Suprapubic skin (tissue), 4 donors: ENCODE results near the gene HBS1L. TPM values are rescaled to one million over a fixed set of nuclear protein-coding genes. Genes with fewer than 3 reads are reported as not detected.
"Not testable (repeated sequence)": the region's sequence is repeated elsewhere in the genome, so short reads cannot be mapped to it uniquely, and the experiment has no call there.

ENCODE experiments used
- DNase-seq, 2 donors: peaks; one replicate each; pipeline ENCODE4 v3.0.0-alpha.2; 2019; ENCODE audit warnings: low spot score in 2 of 2
- H3K27ac ChIP-seq: fragments of 200-600 bp; sonication (generic); one replicate; pipeline ENCODE4 v1.5.1; 2019
- H3K27me3 ChIP-seq: fragments of 200-600 bp; sonication (generic); one replicate; pipeline ENCODE4 v1.5.1; 2019
- H3K36me3 ChIP-seq: fragments of 200-600 bp; sonication (generic); one replicate; pipeline ENCODE4 v1.5.1; 2019
- H3K4me1 ChIP-seq: fragments of 200-600 bp; sonication (generic); one replicate; pipeline ENCODE4 v1.5.1; 2019
- H3K4me3 ChIP-seq: fragments of 200-600 bp; sonication (generic); one replicate; pipeline ENCODE4 v1.5.1; 2019; ENCODE audit warnings: mild to moderate bottlenecking
- H3K9me3 ChIP-seq: fragments of 200-600 bp; sonication (generic); one replicate; pipeline ENCODE4 v1.5.1; 2019
- EP300 ChIP-seq: sonication (generic); formaldehyde crosslinking; IDR thresholded peaks from one replicate; pipeline ENCODE4 v1.6.1; 2017; ENCODE audit warnings: antibody characterized with exemption
- POLR2A ChIP-seq, 2 donors: fragments of 450-650 bp; IDR thresholded peaks; one replicate each; pipeline ENCODE4 v1.6.1; 2017; ENCODE audit warnings: antibody characterized with exemption in 2 of 2, mild to moderate bottlenecking in 2 of 2, moderate library complexity in 2 of 2
- POLR2AphosphoS5 ChIP-seq, 3 donors: sonication (generic); formaldehyde crosslinking; IDR thresholded peaks; one replicate each; pipeline ENCODE4 v1.6.1; 2017; ENCODE audit warnings: antibody characterized with exemption in 3 of 3
- WGBS: methylation state at CpG from one replicate; pipeline ENCODE4 v1.1.5; 2018; 5-methylcytosine and 5-hydroxymethylcytosine counted together
- total RNA-seq, 4 donors: library from RNA; depleted of rRNA; stranded (reverse); fragments of >200 nt; gene quantifications; one replicate each; pipeline ENCODE4 v1.1.0, GENCODE V29; 2016
- TF ChIP-seq, protein P1 (sequence below), 2 donors: fragments of 200-600 bp in 1 of 2; fragments of 450-650 bp in 1 of 2; sonication (generic) in 1 of 2; IDR thresholded peaks; one replicate each; pipeline ENCODE4 v1.5.1; 2016 to 2019; ENCODE audit warnings: antibody characterized with exemption in 2 of 2, mild to moderate bottlenecking in 1 of 2, moderate library complexity in 1 of 2

Gene HBS1L
- total RNA-seq, 4 donors from 2014 or later: 33.9 to 43.0 (median 36.1) TPM

DNA sequence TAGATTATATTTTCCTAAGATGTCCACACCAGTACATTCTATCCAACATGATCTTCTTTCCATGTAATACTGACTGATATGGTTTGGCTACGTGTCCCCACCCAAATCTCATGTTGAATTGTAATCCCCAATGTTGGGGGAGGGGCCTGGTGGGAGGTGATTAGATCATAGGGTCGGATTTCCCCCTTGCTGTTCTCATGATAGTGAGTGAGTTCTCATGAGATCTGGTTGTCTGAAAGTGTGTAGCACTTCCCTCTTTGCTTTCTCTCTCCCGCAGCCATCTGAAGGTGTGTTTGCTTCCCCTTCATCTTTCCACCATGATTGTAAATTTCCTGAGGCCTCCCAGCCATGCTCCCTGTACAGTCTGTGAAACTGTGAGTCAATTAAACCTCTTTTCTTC, 12.2 kb upstream of the HBS1L start:
- Histone ChIP-seq H3K9me3 (no peaks in the 10 kb centered on the region), H3K36me3 (no peaks in the 10 kb centered on the region), H3K4me3 (no peak overlapping the region), H3K27ac (no peak overlapping the region), H3K4me1 (no peaks in the 10 kb centered on the region), H3K27me3 (no peaks in the 10 kb centered on the region)
- no peak for DNase-seq
- no peak for TF ChIP-seq EP300
- no peak for TF ChIP-seq POLR2AphosphoS5 (IDR thresholded peaks at IDR 0.05)
- TF ChIP-seq POLR2A (IDR thresholded peaks at IDR 0.05): no peak
- WGBS: 71% methylated on average over 3 of the region's 3 CpGs

DNA sequence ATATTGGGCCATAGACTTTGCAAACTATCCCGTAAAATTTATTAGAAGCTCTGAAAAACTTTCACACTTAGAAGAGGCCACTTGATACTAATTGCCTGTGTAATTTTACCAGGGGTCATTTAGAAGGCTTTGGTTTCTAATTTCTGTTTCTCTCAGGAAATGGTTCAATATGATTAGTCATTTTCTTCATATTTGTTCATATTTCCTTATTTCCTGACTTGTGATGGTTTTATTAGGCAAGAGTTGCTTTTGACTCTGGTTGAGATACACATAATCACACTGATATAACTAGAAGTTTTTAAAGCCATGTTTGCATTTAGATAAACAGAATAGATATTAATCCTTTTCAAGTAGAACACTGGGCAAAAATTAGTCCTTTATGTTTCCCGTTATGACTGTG, 11.8 kb upstream of the HBS1L start:
- Histone ChIP-seq H3K4me3 (no peak overlapping the region), H3K36me3 (no peaks in the 10 kb centered on the region), H3K4me1 (no peaks in the 10 kb centered on the region), H3K9me3 (no peaks in the 10 kb centered on the region), H3K27ac (no peak overlapping the region), H3K27me3 (no peaks in the 10 kb centered on the region)
- 96% methylated on average over 2 of the region's 2 CpGs for WGBS
- DNase-seq: no peak
- no peak for TF ChIP-seq POLR2AphosphoS5 (IDR thresholded peaks at IDR 0.05)
- TF ChIP-seq POLR2A (IDR thresholded peaks at IDR 0.05): no peak
- no peak for TF ChIP-seq EP300

DNA sequence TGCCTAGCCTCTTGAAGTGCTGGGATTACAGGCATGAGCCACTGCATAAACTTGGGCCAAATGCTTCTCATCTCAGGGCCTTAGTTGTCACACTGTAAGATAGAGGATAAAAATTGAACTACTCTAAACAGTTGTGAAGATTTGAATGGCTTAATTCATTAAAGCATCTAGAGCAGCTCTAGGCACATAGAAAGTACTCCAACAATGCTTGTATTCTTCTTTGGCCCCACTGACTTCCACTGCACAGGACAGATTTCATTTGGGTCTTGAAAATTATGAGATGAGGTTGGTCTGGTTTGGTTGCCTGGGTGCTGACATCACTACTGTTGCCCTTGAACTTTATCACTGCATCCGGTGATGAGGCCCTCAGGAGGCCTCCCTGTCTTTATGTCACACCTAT, 10.0 kb upstream of the HBS1L start:
- WGBS: 80% methylated on average over 1 of the region's 1 CpG
- TF ChIP-seq POLR2A (IDR thresholded peaks at IDR 0.05): no peak
- no peak for TF ChIP-seq POLR2AphosphoS5 (IDR thresholded peaks at IDR 0.05)
- TF ChIP-seq EP300: no peak
- TF ChIP-seq, protein P1, sequence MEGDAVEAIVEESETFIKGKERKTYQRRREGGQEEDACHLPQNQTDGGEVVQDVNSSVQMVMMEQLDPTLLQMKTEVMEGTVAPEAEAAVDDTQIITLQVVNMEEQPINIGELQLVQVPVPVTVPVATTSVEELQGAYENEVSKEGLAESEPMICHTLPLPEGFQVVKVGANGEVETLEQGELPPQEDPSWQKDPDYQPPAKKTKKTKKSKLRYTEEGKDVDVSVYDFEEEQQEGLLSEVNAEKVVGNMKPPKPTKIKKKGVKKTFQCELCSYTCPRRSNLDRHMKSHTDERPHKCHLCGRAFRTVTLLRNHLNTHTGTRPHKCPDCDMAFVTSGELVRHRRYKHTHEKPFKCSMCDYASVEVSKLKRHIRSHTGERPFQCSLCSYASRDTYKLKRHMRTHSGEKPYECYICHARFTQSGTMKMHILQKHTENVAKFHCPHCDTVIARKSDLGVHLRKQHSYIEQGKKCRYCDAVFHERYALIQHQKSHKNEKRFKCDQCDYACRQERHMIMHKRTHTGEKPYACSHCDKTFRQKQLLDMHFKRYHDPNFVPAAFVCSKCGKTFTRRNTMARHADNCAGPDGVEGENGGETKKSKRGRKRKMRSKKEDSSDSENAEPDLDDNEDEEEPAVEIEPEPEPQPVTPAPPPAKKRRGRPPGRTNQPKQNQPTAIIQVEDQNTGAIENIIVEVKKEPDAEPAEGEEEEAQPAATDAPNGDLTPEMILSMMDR (IDR thresholded peaks at IDR 0.05): no peak
- no peak overlapping the region for H3K4me3 ChIP-seq

DNA sequence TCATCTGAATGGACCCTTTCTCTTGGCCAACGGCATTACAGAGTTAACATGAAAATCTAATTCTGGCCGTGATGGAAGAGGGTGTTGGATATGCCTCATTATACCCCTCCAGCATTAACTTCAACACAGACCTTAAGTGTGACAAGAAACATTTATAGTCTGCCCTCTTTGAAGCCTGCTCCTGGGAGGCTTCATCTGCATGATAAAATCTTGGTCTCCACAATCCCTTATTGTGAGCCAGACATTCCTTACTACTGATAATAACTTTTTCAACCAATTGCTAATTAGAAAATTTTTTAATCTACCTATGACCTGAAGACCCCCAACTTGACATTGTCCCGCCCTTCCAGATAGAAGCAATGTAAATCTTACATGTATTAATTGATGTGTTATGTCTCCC, 9.3 kb upstream of the HBS1L start:
- Histone ChIP-seq H3K4me3 (no peak overlapping the region), H3K4me1 (no peaks in the 10 kb centered on the region), H3K9me3 (no peaks in the 10 kb centered on the region), H3K27me3 (no peaks in the 10 kb centered on the region), H3K36me3 (no peaks in the 10 kb centered on the region), H3K27ac (no peak overlapping the region)
- WGBS: 63% methylated on average over 3 of the region's 3 CpGs
- TF ChIP-seq, protein P1 (IDR thresholded peaks at IDR 0.05): no peak
- no peak for TF ChIP-seq EP300
- TF ChIP-seq POLR2A (IDR thresholded peaks at IDR 0.05): no peak
- no peak for TF ChIP-seq POLR2AphosphoS5 (IDR thresholded peaks at IDR 0.05)
- no peak for DNase-seq

More for the DNA sequence above, 10.0 kb upstream of the HBS1L start:
- H3K36me3 ChIP-seq: no peaks in the 10 kb centered on the region
- no peaks in the 10 kb centered on the region for H3K4me1 ChIP-seq
- H3K9me3 ChIP-seq: no peaks in the 10 kb centered on the region
- H3K27me3 ChIP-seq: no peaks in the 10 kb centered on the region
- DNase-seq: no peak
- no peak overlapping the region for H3K27ac ChIP-seq

DNA sequence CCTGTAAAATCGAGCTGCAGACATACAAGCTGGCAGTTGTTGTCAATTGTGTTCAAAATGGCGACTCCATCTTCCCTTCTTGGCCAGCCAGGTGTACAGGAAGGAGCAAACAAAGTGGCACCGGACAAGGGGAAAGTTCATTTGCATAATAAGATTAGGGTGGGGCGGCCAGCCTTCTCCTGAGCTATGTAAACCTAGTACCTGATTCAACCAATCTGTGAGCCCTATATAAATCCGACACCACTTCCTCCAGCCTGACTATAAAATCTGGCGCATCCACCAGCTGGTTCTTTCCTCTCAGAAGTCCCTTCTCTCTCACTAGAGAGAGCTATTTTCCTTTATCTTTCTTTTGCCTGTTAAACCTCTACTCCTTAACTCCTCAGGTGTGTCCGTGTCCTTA, 8.1 kb upstream of the HBS1L start:
- 75% methylated on average over 7 of the region's 7 CpGs for WGBS
- TF ChIP-seq, protein P1 (IDR thresholded peaks at IDR 0.05): no peak
- no peak for TF ChIP-seq POLR2A (IDR thresholded peaks at IDR 0.05)
- no peak for TF ChIP-seq EP300
- no peak for TF ChIP-seq POLR2AphosphoS5 (IDR thresholded peaks at IDR 0.05)
- H3K27me3 ChIP-seq: no peaks in the 10 kb centered on the region
- H3K4me3 ChIP-seq: no peak overlapping the region
- no peaks in the 10 kb centered on the region for H3K4me1 ChIP-seq
- DNase-seq: no peak
- H3K9me3 ChIP-seq: no peaks in the 10 kb centered on the region
- H3K36me3 ChIP-seq: no peaks in the 10 kb centered on the region
- H3K27ac ChIP-seq: no peak overlapping the region

DNA sequence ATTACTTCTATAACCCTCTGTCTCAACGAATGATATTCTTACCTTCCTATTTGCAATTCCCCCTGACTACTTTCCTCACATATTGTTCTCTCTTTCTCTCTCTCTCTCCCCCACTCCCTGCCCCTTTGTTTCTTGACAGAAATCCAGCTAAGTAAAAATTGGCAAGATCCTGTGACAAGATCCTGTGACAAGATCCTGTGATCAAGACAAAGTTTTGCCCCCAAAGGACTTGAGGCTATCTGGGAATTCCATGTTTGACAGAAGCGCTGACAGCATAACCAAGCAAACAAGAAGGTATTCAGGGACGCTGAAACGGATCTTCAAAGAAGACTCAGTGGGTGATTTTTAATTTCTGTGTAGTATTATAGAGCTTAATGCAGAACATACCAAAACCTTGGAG, 5.5 kb upstream of the HBS1L start:
- H3K27me3 ChIP-seq: no peaks in the 10 kb centered on the region
- no peak for DNase-seq
- WGBS: 65% methylated on average over 4 of the region's 4 CpGs
- no peaks in the 10 kb centered on the region for H3K36me3 ChIP-seq
- H3K4me3 ChIP-seq: no peak overlapping the region
- peaks cover 4% of the 10 kb centered on the region for H3K4me1 ChIP-seq
- no peak overlapping the region for H3K27ac ChIP-seq
- no peaks in the 10 kb centered on the region for H3K9me3 ChIP-seq
- no peak for TF ChIP-seq EP300
- no peak for TF ChIP-seq POLR2A (IDR thresholded peaks at IDR 0.05)
- no peak for TF ChIP-seq POLR2AphosphoS5 (IDR thresholded peaks at IDR 0.05)
- TF ChIP-seq, protein P1 (IDR thresholded peaks at IDR 0.05): no peak

DNA sequence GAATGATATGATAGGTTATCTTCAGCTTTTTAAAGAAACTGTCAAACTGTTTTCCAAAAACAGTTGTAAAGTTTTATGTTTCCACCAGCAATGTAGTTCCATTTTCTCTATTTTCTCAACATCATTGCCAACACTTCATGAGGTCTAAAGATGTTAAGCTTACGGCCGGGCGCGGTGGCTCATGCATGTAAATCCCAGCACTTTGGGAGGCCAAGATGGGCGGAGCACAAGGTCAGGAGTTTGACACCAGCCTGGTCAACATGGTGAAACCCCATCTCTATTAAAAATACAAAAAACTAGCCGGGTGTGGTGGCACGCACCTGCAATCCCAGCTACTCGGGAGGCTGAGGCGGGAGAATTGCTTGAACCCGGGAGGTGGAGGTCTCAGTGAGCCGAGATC, 3.7 kb upstream of the HBS1L start:
- WGBS: 91% methylated on average over 11 of the region's 11 CpGs

More for the DNA sequence above, 3.7 kb upstream of the HBS1L start:
- DNase-seq, H3K9me3 ChIP-seq, H3K4me3 ChIP-seq, H3K27ac ChIP-seq, H3K36me3 ChIP-seq, H3K27me3 ChIP-seq: not testable (repeated sequence)
- H3K4me1 ChIP-seq: peaks cover 13% of the 10 kb centered on the region
